GM12874 (cell line): ENCODE results near the gene ARID5B.

ENCODE experiments used
- TF ChIP-seq, protein P1 (sequence below): IDR thresholded peaks from 2 replicates; pipeline ENCODE4 v1.5.1; 2011; ENCODE audit warnings: low read depth, mild to moderate bottlenecking, control low read depth, low read length, moderate library complexity; ENCODE audit not compliant: insufficient read depth

The ARID5B gene

DNA sequence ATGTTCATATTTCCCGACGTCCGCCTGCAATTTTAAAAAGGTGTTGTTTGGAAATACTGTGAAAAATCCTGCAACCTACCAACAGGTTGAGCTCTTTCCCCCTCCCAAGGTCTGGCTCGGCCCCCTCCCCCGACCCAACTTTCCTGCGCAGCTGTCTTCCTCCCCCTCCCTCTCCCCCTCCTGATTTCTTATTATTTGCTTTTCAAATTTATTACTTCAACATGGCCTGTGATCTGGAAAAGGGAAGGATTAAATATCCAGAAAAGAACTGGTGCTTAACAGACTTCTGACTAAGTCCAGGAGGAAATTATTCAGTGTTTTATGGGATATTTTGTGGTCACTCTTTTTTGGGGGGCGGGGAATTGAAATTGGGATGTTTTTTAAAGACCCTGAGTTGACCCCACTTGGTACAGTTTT lies 2.4 kb downstream of the ARID5B start:
- TF ChIP-seq, protein P1, sequence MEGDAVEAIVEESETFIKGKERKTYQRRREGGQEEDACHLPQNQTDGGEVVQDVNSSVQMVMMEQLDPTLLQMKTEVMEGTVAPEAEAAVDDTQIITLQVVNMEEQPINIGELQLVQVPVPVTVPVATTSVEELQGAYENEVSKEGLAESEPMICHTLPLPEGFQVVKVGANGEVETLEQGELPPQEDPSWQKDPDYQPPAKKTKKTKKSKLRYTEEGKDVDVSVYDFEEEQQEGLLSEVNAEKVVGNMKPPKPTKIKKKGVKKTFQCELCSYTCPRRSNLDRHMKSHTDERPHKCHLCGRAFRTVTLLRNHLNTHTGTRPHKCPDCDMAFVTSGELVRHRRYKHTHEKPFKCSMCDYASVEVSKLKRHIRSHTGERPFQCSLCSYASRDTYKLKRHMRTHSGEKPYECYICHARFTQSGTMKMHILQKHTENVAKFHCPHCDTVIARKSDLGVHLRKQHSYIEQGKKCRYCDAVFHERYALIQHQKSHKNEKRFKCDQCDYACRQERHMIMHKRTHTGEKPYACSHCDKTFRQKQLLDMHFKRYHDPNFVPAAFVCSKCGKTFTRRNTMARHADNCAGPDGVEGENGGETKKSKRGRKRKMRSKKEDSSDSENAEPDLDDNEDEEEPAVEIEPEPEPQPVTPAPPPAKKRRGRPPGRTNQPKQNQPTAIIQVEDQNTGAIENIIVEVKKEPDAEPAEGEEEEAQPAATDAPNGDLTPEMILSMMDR, result 0 out of 2 replicates have a peak, but pooled peaks have one; percentile 2

DNA sequence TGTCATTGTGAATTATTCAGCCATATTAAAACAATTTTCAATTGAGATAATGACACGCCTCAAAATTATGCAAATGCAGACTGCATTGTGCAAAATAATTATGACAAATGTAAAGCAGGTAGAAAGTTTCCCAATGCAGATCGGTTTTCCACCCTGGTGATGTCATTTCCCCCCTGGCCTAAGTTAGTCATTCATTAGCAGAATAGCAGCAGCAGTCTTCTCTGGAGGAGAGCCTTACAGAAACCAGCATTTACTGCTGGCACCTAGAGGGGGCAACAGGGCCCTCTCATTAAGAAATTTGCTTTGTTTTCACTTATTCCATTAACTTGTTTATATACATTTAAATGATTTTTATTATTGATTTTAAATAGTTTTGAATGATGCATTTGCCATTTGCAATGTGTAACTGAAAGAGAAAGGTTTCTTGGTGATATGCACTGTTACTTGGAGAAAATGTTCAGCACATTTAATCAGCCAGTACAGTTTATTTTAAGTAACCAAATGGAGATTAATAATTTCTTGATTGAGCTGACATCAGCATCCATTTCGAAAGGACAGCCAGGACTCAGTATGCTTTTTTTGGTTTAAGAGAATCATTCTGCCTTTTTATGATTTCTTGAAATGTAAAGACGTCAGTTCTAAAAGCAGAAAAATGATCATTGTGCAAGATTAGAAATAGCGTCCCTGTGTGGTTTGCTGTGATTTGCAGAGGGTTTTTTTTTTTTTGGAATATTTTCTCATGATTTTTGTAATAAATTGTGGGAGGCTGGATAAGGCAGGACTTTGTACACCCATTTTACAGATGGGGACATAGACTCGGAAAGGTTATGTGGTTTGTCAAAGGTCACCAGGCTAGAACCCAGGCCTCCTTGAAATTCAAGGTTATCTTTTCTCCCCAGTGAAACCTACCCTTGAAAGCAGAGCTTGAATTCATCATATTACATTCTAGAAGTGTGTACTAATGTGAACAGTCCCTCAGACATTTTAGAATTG lies 3.5 kb downstream of the ARID5B start:
- TF ChIP-seq, protein P1, result no peak

- TF ChIP-seq, protein P1, result no peak
These were observed 4.5 kb downstream of the ARID5B start for GRCh38 chr10:61905837-61906561.

GRCh38 chr10:61906562-61906901 lies 5.0 kb downstream of the ARID5B start:
- TF ChIP-seq, protein P1, result no peak

DNA sequence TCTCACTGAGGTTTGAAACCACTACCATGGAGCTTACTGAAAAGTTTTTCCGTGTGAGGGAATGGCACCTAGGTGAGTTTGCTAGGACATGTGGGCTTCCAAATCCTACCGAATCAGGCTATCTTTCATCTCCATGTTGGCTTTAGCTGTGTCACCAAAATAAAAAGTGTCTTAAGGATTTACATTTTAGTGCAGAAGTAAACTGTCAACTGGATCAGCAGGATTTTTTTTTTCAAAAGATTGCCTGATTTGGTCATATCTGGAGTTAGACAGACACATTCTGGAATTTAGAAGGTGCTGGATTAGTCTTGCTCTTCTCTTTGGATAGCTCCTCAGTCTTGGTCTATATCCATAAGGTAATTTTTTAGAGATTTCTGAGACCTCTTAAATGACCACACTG lies 5.5 kb downstream of the ARID5B start:
- TF ChIP-seq, protein P1, result no peak

DNA sequence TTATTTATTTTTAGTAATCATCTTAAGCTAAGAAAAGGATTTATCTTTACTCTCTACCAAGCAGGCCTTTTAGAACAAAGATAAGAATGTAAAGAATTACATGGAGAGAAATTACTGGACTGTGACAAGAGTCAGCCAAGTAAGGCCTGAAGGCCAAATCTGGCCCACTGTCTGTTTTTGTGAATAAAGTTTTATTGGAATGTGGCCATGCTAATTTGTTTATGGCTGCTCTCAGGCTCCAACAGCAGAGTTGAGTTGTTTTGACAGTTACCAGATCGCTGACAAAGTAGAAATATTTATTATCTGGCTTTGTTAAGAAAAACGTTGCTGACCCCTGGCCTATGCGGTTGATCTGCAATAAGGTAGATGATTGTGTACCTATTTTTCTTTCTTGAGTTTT lies 6.1 kb downstream of the ARID5B start:
- TF ChIP-seq, protein P1, result no peak

- TF ChIP-seq, protein P1, result no peak
These were observed 8.8 kb downstream of the ARID5B start for GRCh38 chr10:61910226-61910805.
